GM18498 (cell line): ENCODE data around the gene VSIG4.
A peak's percentile ranks its signal among the peaks of the same experiment; 100 is the strongest.

Experiments
- ATAC-seq: cut with Tn5 transposase; IDR thresholded peaks from one replicate; pipeline ENCODE4 v1.9.1; 2021; ENCODE audit warnings: mild to moderate bottlenecking, moderate library complexity; ENCODE audit not compliant: unreplicated experiment

VSIG4 gene

GRCh38 chrX:66024092-66024467 is 15.8 kb downstream of the VSIG4 start:
- no peak for ATAC-seq

DNA sequence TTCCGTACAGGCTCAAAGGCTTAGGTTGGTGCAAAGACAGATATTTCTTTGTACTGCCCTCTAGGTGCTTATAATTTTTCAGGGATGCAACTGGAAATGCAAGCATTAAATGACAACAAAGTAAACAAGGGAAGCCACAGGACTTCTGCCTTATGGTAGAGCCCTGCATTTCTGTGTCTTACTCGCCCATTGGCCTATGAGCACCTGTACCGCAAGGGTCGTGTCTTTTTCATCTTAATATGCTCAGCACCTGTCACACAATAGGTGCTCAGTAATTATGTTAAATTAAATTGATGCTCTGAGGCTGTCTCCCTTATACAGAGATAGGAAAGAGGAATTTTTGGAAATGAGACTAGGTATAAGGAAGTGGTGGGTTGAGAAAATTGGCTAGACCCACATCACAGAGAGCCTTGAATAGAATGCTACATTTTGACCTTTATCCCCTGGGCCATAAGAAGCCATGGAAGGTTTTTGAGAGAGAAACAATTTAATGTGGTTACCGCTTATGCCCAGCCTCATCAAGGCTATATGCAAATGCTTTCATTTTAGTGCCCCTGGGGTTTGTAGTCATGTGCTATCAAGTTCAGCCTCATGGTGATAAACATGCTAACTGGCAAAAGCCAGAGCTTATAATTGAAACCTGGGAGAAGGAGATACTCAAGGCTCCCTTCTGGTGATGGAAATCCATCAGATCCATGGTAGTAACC is 16.3 kb downstream of the VSIG4 start:
- ATAC-seq = no peak

DNA sequence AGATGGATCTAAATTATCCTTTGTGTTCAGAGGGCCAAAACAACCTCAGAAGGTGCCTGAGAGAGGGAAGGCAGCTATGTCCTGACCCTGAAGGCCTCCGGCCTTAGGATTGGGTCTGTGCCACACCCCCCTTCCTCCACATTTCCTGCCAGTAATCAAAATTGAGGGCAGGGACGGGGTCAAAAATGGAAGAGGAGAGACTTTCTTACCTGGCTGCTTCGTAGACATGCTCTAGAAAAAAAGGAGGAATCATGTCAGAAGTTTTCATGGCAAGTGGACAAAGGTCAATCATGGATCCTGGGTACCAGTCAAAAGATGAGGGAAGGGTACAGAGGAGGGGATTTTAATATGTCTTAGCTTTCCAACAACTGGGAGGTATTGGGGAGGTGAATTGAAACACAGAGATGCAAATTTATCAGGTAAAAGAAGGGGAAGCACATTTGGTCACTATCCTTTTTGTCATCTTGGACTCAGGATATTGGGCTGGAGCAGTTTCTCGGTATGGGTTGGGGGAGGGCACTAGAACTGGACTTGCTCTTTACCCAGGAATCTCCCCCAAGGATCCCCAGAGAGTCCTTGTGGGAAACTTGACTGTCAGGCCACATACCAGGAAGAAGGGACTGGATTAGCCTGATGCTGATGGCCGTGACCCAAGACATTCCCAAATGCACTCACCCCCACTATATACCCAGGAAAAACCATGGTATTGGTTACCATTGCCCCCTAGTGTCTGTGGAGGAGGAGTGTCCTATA is 17.1 kb downstream of the VSIG4 start:
- ATAC-seq = no peak

DNA sequence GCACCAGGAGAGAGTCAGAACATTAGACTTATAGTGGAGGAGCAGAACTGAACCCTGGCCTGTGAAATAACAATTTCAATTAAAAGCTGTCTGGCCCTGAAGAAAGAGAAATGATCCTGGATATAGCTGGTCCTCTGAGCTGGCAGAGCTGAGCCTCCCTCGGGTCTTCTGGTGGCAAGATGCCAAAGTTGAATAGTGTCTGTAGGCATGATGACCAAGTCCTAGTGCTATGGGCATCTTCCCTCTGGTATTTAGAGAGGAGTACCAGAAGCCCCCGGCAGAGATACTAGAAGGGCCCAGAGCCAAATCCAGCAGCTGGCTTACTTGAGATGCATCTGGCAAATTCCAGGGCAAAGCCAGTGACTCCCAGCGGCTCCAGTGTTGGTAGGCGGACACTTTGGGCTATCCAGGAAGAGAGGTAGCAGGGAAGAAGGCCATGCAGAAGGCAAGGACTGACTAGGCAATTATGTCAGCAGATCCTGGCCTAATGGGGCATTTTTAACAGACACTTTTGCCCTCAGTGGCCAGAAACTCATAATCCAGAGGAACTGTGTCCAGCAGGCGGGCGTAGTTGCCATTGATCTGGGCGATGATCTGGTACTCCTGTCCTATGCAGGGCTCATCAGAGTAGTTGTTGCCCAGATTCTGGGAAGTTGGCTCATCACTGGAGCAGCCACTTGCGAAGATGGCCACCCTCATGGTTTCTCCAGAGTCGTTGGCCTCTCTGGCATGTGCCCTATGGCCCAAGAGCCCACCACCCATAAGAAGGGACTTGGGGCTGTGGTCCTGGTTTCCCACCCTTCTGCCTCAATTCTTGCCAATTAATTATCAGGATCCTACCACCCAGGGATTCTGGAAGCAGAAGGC is 17.9 kb downstream of the VSIG4 start:
- no peak for ATAC-seq

DNA sequence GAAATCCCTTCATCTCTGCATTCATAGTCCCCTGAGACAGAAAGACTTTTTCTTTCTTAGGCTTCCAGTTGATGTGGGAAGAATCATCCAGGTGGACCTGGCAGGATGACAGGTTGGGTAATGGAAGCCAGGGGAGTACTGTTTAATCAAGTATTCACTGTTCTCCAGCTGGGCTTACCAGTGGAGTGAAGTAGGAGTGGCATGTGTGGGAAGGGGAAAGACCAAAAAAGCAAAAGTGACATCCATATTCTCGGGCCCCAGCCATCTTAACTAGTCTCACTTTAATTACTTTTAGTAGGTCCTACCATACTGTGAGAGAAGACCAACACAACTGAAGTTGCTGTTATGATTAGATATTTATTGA is 18.5 kb downstream of the VSIG4 start:
- no peak for ATAC-seq

GRCh38 chrX:66020631-66021334 is 19.1 kb downstream of the VSIG4 start:
- peak; percentile 33 for ATAC-seq

DNA sequence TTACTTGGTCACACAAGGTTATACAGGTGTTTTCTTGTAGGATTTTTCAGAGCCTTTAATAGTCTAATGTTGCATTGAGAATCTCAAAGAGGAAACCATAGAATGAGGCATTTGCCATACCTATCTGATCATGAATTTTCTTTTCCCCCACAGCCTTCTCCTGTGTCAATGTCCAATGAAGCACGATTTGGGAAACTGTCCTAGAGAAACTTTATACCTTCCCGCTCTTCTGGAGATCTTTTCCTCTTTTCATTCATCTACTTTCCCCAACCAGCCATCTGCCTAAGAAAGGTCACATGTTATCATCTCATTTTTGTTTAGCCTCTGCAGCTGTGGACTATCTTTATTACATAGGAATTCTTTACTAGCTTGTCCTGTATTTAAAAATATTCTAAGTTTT is 19.9 kb downstream of the VSIG4 start:
- ATAC-seq = no peak

- no peak for ATAC-seq
Measured at GRCh38 chrX:66019310-66019652, 20.6 kb downstream of the VSIG4 start.

GRCh38 chrX:66018585-66019309 is 21.1 kb downstream of the VSIG4 start:
- no peak for ATAC-seq

DNA sequence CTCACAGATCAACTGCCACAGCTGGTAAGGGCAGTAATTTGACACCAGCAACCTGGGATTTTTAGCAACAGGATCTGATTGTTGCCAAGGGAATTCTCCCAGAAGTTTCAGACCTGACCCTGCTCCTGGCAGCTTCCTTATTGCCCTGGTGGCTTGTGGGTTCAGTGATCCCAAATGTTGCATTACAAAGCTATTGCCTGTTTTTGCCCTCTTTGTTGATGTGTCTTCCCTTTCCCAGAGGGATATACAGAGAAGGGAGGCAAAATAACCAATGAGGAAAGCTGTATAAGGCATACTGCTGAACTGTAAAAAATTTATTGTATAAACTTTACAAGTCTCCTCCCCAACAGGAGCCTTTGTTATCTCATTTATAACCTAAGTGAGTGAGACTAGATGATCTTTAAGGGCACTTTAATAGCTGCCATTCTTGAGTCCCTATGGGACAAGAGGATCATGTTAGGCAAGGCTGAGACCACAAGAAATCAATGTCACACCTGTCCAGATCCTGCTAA is 22.2 kb downstream of the VSIG4 start:
- ATAC-seq = no peak

GRCh38 chrX:66016905-66017658 is 22.8 kb downstream of the VSIG4 start:
- peak; percentile 31 for ATAC-seq

DNA sequence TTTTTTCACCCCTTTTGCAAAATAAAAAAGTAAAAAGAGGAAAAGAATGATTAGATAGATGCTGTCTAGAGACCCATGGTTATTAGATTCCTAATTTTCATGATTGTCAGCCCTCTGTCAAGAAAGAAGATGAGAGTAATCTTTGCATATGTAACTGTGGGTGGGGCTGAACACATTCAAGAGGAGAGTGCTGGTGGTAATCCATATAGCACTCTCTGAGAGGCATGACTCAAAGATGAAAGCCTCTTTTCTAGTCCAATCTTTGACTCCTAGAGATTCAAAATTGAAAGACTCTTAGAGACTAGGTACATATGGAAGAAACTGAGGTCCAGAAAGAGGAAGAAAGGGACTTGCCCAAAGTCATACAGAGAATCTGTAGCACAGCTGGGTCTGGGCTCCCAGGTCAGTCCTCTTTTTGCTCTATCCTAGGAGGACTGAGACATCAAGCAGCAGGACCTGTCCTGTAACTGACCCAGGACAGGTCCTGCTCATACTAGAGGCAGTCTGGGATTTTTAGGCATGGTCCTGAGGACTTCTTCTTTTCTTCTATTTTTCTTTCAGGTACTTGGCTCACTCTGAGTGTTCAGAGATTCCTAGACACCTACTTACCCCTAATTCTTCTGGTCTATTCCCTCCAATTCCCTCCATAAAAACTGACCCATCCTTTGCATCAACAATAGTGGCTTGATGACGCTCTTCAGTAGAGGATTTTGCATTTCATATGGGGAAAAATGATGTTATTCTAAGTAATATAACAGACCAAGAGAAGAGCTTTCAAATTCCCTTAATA is 23.8 kb downstream of the VSIG4 start:
- peak; percentile 26 for ATAC-seq

DNA sequence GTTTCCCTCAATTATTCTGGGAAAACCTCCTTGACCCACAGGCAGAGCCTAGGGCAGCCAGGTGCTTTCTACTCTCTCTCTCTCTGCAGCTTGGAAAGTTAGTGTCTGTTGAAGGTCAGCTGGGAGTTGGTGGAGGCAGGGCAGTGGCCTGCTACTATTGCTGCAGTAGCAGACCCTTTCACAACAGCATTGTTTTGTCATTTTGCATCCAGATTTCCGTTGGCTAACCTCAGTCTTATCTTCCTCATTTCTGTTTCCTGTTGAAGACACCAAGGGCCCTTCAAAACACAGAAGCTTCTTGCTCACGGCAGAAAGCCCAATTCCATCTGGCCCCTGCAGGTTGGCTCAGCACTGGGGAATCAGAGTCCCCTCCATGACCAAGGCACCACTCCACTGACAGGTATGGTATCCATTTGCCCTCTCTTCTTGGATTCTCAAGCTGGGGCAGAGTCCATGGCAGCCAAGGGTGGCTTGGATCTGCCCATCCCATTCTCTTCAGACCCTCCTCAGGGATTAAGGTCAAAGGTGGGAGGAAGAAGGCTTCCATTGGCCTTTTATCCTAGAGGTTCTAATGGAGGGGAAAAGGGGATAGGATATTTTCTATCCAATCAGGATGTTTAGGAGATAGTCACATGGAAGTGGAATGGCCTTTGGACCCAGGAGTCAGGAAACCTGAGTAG is 24.6 kb downstream of the VSIG4 start:
- ATAC-seq = peak; percentile 52

GRCh38 chrX:66014556-66014955 is 25.3 kb downstream of the VSIG4 start:
- no peak for ATAC-seq

DNA sequence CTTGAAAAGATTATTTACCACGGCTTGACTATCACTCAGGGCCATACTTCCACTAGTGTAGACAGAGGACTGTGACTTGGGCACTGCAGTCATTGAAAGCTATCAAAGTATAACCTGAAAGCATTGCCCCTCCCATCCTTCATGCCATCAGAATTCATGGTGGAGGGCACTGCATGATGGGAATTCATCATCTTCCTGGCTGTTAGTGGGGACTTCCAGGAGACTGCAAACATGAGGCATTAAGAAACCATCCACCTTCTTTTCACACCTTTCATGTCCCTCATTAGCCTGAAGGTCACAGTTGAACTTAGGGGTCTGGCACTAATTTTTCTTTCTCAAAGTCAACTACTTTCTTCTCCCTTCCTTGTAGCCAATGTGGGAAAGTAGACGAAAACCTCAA is 25.8 kb downstream of the VSIG4 start:
- no peak for ATAC-seq

- peak; percentile 38 for ATAC-seq
Measured at GRCh38 chrX:66013194-66013816, 26.6 kb downstream of the VSIG4 start.

- peak; percentile 40 for ATAC-seq
Measured at GRCh38 chrX:66012094-66012534, 27.8 kb downstream of the VSIG4 start.
